DMS114 treated with DMSO at 0.1 percent for 48 hours (cell line): ENCODE data around the gene SLC7A8.

Experiments
- DNase-seq: peaks from one replicate; lab custom pipeline; 2025; ENCODE audit not compliant: unreplicated experiment; lab: John Stamatoyannopoulos, UW

The SLC7A8 gene

DNA sequence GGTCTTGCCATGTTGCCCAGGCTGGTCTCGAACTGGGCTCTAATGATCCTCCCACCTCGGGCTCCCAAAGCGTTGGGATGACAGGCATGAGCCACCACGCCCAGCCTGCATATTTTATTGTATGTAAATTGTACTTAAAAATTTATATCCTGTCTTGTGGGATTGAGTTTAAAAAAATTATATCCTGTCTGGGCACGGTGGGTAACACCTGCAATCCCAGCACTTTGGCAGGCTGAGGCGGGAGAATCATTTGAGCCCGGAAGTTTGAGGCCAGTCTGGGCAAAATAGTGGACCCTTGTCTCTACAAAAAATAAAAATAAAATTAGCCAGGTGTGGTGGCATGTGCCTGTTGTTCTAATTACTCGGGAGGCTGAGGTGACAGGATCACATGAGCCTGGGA, 50.5 kb downstream of the SLC7A8 start:
- no peak for DNase-seq

DNA sequence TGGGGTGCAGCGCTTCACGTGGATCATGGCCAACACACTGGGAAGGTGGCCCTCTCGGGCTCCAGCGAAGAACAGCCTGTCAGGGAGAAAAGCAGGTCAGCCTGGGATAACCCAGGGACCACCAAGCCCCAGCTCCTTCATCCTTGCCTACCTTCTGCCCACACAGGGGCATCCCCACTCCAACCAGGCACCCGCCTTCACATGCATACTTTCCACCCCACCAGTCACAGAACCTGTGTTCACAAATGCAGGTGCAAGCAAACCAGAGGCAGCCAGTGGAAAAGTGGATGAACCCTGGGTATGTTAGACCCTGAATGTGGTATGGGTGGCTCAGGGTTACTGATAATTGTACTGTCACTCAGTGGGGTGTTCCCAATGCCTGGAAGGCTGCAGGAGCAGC, 52.0 kb downstream of the SLC7A8 start:
- no peak for DNase-seq

DNA sequence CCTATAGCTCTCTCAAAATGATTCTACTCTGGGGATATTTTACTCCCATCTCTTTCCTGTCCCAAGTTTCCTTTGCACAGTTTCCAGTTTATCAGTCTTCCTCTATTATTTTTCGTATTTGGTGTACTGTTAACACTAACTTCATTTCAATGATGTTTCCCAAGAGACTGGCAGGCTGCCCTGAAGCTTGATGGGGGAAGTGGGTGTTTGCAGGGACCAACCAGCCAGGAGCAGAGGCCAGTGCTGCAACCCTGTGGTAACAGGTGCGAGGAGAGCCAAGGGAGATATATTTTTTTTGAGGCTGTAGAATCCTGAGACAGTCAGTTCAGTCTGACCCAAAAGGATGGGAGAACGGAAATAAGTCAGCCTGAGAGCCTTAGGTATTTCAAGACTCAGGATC, 52.6 kb downstream of the SLC7A8 start:
- no peak for DNase-seq

DNA sequence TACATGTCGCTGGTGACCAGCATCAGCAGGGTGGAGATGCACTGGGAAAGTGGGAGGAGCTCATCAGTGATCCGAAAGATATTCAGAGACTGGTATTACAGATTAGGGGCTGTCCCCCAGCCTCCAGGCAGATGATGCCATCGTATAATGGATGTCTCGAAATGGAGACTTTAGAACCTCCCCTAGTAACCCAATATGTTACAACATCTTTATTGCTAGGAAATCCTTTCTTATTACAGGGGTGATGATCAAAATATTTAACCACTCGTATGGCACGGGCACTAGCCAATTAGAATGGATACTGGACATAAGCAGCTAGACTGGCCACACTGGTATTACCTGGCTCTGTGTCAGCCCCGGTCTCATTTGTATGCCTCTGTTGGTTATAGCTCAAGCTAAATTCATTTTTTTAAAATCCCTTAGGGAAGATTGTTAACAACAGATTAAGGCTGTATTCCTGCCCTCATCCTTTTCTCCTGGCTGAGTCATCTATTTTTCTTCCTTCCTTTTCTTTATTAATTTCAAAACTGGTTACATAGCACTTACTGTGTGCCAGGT, 53.6 kb downstream of the SLC7A8 start:
- DNase-seq, result no peak

DNA sequence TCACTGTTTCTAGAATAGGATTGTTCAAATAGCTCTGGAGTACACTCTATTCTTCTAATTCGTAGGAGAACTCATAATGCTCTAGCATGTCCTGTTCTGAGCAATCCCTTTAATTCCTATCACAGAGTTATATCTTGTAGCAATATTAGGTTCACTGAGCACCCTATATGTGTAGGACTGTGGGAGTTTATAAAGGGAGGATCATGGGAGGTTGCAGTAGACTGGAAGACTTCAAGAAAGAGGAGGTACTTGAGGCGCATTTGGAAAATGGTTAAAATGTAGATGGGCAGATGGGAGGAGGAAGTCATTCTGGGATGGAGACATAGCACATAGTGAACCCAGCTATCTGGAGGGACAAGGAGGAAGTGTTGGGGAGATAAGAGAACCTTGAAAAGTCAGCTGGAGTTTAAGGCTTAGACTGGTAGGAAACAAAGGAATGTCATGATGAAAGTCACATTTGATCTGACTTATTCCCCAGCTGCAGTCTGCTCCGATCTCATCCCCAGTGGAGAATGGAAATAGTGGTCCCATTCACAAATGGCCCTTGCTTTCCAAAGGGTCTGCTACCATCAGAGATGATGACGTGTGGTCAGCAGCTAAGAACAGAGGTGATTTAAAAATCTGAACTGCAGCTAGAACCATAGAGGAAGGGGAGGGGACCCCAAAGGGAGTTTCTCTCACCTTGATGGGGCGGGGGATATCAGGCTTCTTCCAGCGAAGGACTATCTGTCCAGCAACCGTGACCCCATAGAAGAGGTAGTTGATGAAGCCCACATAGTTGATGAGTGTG, 54.3 kb downstream of the SLC7A8 start:
- DNase-seq, result no peak

DNA sequence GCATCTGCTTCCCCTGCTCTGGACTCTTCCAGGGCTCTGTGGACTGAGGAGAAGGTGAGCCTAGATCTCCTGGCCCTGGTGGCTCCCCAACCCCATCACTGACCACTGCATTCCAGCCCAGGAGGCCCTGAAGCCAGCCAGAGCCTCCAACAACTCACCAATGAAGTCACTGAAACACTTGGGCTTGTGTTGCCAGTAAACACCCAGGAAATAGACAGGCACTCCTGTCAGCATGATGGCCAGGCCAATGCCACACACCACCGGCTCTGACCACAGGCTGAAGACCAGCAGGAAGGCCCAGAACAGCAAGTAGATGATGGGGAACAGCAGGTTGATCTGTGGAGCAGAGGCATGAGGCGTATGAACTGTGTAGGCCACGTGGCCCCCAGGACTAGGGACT, 55.6 kb downstream of the SLC7A8 start:
- DNase-seq, result no peak

- no peak for DNase-seq
These were observed 56.7 kb downstream of the SLC7A8 start for GRCh38 chr14:23126548-23127278.

GRCh38 chr14:23125933-23126524, 57.4 kb downstream of the SLC7A8 start:
- no peak for DNase-seq

GRCh38 chr14:23125011-23125410, 58.4 kb downstream of the SLC7A8 start:
- no peak for DNase-seq

DNA sequence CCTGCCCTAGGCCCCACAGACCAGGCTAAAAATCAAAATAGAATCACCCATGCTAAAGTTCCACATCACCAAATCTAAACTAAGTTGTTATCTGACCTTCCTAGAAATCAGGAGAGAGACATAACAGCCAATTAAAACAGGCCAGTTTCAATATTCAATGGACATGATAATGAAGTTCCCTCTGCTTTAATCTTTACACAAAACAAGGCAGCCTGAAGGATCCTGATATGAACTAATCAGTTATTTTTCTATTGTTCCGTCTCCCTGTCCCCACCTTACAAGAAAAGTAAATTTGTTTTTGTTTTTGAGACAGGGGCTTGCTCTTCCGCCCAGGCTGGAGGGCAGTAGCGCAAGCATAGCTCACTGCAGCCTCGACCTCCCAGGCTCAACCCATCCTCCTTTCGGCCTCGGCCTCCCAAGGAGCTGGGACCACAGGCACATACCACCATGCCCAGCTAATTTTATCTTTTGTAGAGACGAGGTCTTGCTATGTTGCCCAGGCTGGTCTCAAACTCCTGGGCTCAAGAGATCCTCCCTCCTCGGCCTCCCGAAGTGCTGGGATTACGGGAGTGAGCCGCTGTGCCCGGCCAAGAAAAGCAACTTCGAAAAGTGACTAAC, 59.0 kb downstream of the SLC7A8 start:
- DNase-seq, result no peak

- no peak for DNase-seq
These were observed 60.0 kb downstream of the SLC7A8 start for GRCh38 chr14:23123419-23123818.

DNA sequence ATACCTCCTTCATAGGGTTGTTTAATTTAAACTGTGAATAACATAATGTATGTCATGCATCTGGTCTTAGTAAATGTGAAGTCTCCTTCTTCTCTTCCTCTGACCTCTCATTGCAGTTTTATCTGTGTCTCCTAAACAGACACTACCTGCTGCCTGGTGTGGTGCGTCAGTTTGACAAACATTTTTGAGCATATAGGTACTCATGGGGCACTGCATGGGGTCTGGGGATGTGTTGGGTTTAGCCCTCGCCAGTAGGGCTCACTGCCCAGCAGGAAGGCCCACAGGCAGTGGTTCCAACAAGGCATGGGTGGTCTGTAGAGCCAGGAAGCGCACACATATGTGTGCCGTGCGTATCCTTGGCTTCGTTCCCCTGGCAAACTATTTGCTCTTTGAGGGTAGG, 61.4 kb downstream of the SLC7A8 start:
- DNase-seq, result no peak

- DNase-seq, result no peak
These were observed 62.1 kb downstream of the SLC7A8 start for GRCh38 chr14:23121361-23121771.

GRCh38 chr14:23120541-23121251, 62.8 kb downstream of the SLC7A8 start:
- DNase-seq, result peak; percentile 67

DNA sequence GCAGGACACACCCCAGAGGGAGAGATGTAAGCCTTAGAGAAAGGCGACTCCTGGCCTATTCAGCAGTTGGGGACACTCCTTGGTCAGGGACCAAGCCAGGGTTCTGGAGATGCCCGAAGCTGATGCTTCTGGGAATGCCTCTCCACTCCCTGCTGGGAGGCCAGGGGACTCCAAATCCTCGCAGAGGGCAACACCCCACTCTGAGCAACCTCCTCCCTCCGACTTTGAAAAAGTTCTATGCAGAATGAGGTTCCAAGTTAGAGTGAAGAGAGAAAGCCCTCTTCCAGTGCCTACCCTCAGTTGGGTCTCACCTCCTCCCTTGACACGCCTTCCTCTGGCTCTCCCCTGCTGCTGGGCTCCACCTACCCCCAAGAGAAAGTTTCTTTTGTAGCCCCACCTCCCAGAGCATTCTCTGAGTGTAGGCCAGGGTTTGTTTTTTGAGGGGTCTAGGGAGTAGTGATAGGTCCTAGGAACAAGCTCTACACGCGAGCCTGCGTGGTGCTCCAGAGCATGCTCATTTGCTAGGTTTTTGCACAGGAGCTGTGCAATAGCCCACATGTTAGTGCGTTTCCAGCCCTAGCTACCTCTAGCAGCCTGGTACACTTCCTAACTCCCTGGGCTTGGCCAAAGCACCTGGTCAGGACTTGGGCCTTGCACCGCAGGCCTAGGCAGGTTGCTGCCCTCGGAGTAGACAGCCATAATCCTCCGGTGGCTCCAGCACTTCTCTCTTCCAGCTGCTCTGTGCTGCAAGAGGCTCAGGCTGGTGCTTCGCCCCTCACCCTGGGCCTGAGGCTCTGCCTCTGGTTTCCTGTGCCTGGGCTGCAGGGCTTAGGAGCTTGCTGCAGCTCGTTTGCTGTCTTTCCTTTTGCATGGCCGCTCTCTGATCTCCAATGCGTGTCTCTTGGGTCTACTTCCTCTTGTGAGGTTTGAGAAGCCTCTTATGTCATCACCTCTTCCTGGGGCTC, 63.8 kb downstream of the SLC7A8 start:
- no peak for DNase-seq

- DNase-seq, result no peak
These were observed 64.7 kb downstream of the SLC7A8 start, which contains the start of gene CEBPE for GRCh38 chr14:23118506-23119362. TSS of gene CEBPE (minus strand) at chr14:23119255. CDS start at chr14:23119091, 164 bp downstream.

- DNase-seq, result no peak
These were observed 66.0 kb downstream of the SLC7A8 start for GRCh38 chr14:23117371-23118020.

GRCh38 chr14:23115918-23116317, 67.5 kb downstream of the SLC7A8 start:
- no peak for DNase-seq
